COLO668 (cell line): ENCODE results near the gene STARD4.
A peak's percentile ranks its signal among the peaks of the same experiment; 100 is the strongest.

Source experiments
- DNase-seq: peaks from one replicate; lab custom pipeline; 2025; ENCODE audit not compliant: unreplicated experiment; lab: John Stamatoyannopoulos, UW

STARD4 gene

DNA sequence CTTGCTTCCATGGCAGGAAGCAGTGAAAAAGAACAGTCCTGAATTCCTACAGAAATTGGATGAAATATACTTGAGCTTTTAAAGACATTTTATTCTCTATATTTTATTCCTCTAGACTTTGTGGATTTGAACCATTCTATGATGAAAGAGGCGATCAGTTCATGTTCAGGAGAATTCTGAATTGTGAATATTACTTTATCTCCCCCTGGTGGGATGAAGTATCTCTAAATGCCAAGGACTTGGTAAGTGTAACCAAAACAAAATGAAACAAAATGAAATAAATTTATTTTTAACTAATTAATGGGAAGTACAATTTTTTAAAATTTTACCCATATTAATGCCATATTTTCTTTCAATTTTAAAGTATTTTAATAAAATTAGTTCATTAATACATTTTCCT, 34.1 kb downstream of the STARD4 start:
- no peak for DNase-seq

DNA sequence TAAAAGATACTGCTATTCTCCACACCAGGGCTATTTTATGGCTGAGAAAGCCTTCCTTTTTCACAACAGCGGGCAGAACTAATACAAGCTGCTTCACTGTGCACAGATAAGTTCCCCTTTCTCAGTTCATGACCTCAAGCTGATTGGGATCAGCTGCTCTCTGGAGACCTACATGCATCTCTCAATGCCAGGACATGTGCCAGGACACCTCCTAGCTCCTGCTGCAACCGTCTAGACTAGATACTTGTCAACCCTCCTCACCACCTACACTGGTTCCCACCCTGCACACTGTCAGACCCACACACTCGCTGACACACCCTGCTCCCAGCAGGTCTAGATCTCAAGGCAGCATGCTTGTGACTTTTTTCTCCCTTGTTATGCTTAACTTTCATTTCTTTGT, 39.8 kb downstream of the STARD4 start:
- DNase-seq: no peak

DNA sequence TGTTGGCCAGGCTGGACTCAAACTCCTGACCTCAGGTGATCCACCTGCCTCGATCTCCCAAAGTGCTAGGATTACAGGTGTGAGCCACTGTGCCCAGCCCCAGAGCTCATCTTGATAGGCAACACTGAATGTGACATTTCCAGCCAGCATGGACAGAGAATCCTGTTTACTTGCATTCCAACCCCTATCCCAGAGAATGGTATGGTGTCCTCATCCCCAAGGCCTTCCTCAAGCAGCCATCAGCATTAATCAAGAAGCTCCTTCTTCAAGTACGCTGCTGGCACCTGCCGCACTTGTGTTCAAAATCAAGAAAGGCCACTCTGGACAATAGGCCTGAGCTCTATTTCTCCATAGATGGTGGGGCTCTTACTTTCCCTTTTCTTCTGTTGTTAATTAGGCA, 40.2 kb downstream of the STARD4 start:
- no peak for DNase-seq

DNA sequence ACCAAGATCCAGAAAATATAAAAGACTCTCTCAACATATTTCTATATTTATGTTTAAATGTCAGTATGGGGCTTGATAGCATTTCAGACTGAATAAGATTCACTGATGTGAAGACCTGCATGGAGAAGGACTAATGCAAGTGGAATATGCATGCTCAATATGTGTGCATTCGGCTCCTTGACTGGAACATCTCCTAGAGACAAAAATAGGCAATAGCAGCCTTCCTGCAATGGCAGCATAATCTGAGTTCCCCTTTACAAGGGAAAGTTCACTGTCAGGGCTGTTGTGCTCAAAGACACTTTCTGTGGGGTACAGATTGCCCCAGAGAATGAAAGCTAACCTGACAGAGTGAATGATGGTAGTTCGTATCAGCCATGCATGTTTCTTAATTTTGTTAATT, 42.4 kb downstream of the STARD4 start:
- no peak for DNase-seq

DNA sequence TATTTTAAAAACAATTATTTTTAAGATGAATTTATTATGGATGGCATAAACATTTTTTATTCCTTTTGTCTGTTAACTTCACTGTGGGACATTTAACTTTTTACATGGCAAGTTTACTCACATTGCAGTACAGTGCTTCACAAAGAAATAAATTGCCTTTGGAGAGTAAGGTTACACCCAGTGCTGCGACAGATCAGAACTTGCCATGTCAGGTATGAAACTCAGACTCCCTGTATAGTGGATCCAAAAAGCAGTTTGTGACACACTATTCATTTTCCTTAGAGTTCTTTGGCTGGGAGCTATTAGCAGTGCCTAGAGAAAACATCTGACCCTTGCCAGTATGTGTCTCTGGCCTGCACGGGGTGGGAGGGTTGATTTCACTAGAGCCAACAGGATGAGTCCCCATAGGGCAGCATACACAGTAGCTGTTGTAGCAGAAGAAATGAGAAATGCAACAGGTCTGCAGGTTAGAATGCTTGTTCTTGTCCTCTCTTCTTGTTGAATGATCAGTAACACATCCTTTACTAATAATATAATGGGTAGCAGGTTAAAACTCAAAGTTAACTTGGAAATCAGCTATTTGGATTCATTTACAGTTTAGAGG, 42.9 kb downstream of the STARD4 start:
- no peak for DNase-seq

DNA sequence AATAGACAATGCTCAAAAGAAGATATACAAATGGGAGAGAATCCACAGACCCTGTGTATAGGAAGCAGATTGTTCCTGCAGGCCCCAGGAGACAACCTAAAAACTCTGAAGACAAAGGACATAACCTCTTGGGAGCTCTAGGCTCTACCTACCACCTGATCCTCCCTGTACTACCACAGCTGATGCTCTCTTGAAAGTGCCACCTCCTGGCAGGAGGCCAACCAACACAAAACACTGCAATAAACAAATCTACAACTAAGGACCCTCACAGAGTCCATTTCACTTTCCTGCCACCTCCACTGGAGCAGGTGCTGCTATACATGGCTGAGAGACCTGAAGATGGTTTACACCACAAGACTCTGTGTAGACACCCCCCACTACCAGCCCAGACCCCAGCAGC, 49.0 kb downstream of the STARD4 start:
- peak; percentile 0 for DNase-seq

DNA sequence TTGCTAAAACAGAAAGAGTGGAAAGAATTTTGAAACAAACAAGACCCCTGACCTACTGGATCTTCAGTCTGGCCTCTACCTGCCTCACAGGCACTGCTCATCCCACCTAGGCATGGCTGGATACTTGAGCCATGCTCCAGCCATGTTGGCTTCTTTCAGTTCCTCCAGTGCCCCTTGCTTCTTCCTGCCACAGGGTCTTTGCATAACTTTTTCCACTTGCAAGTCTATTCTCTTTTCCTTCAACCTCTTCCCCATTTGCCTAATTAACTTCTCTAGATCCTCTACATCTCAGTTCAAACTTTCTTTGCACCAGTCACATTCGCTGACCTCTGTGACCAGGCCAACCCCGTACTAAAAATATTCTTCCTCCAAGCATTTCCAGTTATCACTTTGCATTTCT, 50.4 kb downstream of the STARD4 start:
- no peak for DNase-seq

DNA sequence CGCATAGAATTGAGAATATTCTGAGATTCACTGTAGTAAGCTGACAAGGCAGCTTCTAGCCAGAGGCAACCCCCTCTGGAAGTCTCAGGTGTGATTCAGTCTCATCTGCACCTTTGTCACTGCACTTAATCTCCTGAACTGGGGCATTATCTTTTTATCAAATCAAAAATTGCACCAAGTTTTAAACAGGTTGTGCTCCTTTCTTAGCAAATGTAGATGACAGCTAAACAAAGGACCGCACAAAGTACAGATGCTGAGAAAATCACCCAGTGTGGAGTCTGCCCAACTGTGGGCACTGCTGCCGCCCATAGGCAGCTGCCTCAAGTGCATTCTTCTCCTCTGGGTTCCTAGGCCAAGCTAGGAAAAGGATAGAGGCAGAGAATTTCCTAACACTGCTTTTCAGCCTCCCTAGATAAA, 51.1 kb downstream of the STARD4 start:
- DNase-seq: no peak

DNA sequence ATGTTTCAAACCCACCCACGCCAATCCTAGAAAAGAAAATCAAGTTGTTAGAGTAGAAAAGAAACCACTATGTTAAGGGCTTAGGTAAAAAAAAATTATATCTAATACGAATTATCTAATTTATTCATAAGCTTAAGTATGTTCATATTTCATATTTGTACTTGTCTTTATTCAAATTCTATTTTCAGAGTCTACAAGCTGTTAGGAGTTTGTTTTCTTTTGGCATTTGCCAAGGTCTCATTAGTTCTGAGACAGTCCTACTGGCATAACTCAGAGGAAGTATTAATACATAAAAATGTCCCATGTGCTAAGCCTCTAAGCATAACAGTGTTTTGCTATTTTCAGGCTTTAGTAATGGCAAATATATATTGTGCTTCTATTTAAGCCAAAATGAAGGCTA, 57.6 kb downstream of the STARD4 start:
- no peak for DNase-seq

DNA sequence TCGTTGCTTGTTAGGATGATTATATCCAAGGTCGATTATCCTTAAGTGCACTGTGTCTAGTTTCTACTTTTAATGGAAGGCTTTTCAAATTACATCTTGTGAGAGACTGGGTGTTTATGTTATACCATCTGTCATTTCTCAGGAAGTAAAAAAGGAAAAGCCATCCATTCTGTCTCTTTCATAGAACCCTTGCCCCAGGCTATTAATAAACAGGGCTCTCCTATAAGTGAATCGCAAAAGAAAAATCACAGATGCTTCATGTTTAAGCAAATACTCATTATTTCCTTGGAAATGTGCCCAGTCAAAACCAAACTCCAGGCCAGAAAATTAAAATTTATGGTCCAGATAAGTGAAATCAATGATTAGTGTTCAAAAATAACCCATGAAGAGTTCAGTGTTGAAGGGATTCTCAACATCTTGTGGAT, 58.1 kb downstream of the STARD4 start:
- no peak for DNase-seq

DNA sequence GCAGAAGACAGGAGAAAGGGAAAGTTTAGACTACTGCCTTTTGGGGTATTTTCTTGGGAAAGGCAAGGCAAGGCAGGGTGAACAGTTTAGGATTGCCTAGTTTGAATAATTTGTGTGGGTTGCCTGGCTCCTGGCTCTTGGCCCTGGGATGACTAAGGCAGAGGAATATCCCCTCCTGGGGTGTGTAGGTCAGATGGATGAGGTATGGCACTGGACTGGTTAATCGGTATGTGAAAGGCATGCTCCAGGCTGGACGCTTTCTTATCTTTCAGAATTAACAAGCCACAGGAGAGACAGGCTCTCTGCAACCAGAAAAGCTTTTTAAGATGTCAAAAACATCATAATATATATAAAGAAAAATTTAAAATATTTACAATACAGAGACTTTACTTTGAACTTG, 58.6 kb downstream of the STARD4 start:
- no peak for DNase-seq

DNA sequence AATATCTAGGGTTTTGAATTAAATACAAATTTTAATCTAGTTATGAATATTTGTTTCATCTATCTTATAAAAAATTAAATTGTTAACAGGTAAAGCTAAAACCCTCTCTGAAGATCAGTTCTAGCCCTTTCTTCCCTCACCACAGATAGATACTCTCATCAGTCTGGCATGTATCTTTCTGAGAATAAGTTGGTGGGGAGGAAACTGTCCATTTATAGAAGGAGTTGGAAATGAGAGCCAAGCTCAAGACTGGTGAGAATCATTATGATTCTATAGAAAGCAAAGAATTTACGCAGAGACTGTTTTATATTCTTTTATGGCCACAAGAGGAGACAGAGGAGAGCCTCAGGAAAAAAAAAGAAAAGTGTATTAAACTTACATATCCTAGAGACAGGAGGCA, 59.0 kb downstream of the STARD4 start:
- DNase-seq: no peak

DNA sequence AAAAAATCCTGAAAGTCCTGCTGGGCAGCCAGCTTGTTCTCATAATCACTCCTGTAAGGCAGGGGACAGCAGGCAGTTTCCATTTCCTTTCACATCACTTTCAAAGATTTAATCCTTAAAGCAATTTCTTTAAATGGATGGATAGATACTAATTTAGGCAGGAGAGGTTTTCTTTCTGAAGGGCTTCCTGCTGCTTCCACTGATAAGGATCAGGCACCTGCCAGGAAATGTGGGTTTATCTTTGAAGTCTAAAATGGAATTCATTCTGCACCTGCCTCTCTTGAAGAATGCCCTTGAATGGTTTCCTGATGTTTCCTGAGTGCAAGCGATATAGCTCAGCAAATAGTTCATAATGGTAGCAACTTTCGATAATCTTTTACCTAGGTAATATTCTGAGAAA, 64.5 kb downstream of the STARD4 start:
- DNase-seq: no peak

DNA sequence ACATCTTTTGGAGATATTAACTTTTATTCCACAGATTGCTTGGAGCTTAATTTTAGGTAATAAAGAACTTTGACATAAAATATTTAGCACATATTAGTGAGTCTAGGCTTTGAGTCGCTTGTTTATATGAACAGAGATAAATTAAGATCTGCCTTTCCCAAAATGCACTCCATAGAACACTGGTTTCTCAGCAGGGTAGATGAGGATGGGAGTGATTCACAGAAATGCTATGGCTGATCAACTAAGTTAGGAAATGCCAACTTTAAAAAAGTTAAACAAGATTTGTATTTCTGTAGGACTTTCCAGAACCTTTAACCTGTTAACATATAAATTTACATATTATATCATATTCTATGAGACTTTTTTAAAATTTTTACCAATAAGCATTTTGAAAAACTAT, 65.2 kb downstream of the STARD4 start:
- no peak for DNase-seq
